HCT116 (cell line): ENCODE data around the gene NAA50. TPM values are rescaled to one million over a fixed set of nuclear protein-coding genes. Genes with fewer than 3 reads are reported as not detected.

Experiments
- ATAC-seq: fragments of 200-7000 bp; cut with Tn5 transposase; 2 replicates; pipeline ENCODE4 v1.9.1; 2020; ENCODE audit warnings: mild to moderate bottlenecking, moderate library complexity
- BruUV-seq: library from RNA; stranded (reverse); fragments of 400-500 nt; replicated peaks from 2 replicates; lab custom pipeline; 2021; lab: Mats Ljungman, UMichigan
- CTCF ChIA-PET: fragments of 300-600 bp; sonication (Branson Sonifier 250); formaldehyde crosslinking; loops from one replicate; lab custom pipeline; 2021; ENCODE audit warnings: antibody characterized with exemption; lab: Charles Lee
- POLR2A ChIA-PET: fragments of 300-600, 350-600 bp; sonication (Branson Sonifier 250); formaldehyde crosslinking; loops from one replicate; lab custom pipeline; 2021; ENCODE audit warnings: antibody characterized with exemption; lab: Charles Lee
- RAD21 ChIA-PET, 2 experiments: fragments of 300-600 bp; sonication (Branson Sonifier 250); formaldehyde crosslinking; loops; one replicate each; lab custom pipeline; 2023; ENCODE audit warnings: low total read pairs in 2 of 2; ENCODE audit not compliant: uncharacterized antibody in 2 of 2, unreplicated experiment in 2 of 2, low non-redundant PET in 1 of 2; lab: Charles Lee
- DNase-seq: peaks from one replicate; pipeline ENCODE4 v3.0.0-alpha.2; 2010; ENCODE audit warnings: low read depth, low spot score
- H2AFZ ChIP-seq: fragments of 200-600 bp; shearing (Covaris generic), sonication (generic); 2 replicates; pipeline ENCODE4 v1.6.1; 2017; ENCODE audit warnings: low read depth, mixed run types, mixed read lengths, antibody characterized with exemption, low read length; ENCODE audit not compliant: poor library complexity, severe bottlenecking
- H3K27ac ChIP-seq: 2 replicates; pipeline ENCODE4 v1.5.1; 2012; ENCODE audit warnings: low read depth, low read length
- H3K27me3 ChIP-seq: fragments of 200-600 bp; sonication (generic); 2 replicates; pipeline ENCODE4 v1.6.1; 2016; ENCODE audit warnings: mixed run types, low read length, mixed read lengths; ENCODE audit not compliant: insufficient read depth
- H3K36me3 ChIP-seq, 2 experiments: fragments of 200-500 bp in 1 of 2; fragments of 200-600 bp in 1 of 2; sonication (Bioruptor generic) in 1 of 2; sonication (generic) in 1 of 2; 2 replicates each; pipeline versions ENCODE4 v1.5.1 to v1.6.1; 2014 to 2016; ENCODE audit warnings: low read length in 2 of 2, inconsistent platforms in 1 of 2, mixed read lengths in 1 of 2, mixed run types in 1 of 2; ENCODE audit not compliant: insufficient read depth in 2 of 2, control insufficient read depth in 1 of 2
- H3K4me1 ChIP-seq, 2 experiments: fragments of 200-600 bp in 1 of 2; sonication (generic) in 1 of 2; 2 replicates each; pipeline versions ENCODE4 v1.5.1 to v1.6.1; 2012 to 2017; ENCODE audit warnings: low read length in 2 of 2, inconsistent platforms in 1 of 2, mild to moderate bottlenecking in 1 of 2, mixed read lengths in 1 of 2, mixed run types in 1 of 2, moderate library complexity in 1 of 2; ENCODE audit not compliant: insufficient read depth in 2 of 2, control insufficient read depth in 1 of 2
- H3K4me2 ChIP-seq: fragments of 200-600 bp; sonication (generic); 2 replicates; pipeline ENCODE4 v1.6.1; 2017; ENCODE audit warnings: mixed run types, low read length, mixed read lengths
- H3K4me3 ChIP-seq, 2 experiments: fragments of 200-600 bp in 1 of 2; sonication (generic) in 1 of 2; replicated peaks in 1 of 2; 2 replicates each; pipeline ENCODE4 v1.5.1; 2011 to 2016; ENCODE audit warnings: low read length in 2 of 2, control low read depth in 1 of 2, low read depth in 1 of 2, mild to moderate bottlenecking in 1 of 2, mixed read lengths in 1 of 2, mixed run types in 1 of 2
- H3K79me2 ChIP-seq: fragments of 200-600 bp; sonication (generic); 2 replicates; pipeline ENCODE4 v1.6.1; 2017; ENCODE audit warnings: mild to moderate bottlenecking, mixed run types, low read length, moderate library complexity, mixed read lengths; ENCODE audit not compliant: insufficient read depth
- H3K9ac ChIP-seq: fragments of 200-600 bp; sonication (generic); 2 replicates; pipeline ENCODE4 v1.6.1; 2016; ENCODE audit warnings: low read length, mixed read lengths
- H3K9me2 ChIP-seq: fragments of 200-600 bp; sonication (generic), shearing (Covaris generic); 2 replicates; pipeline ENCODE4 v1.6.1; 2017; ENCODE audit warnings: mixed run types, mild to moderate bottlenecking, moderate library complexity; ENCODE audit not compliant: insufficient read depth
- H3K9me3 ChIP-seq, 2 experiments: fragments of 200-500 bp in 1 of 2; fragments of 200-600 bp in 1 of 2; sonication (Bioruptor generic) in 1 of 2; sonication (generic) in 1 of 2; 2 replicates each; pipeline ENCODE4 v1.6.1; 2014 to 2017; ENCODE audit warnings: low read length in 2 of 2, mixed read lengths in 2 of 2, inconsistent platforms in 1 of 2, low read depth in 1 of 2, mild to moderate bottlenecking in 1 of 2, mixed run types in 1 of 2, moderate library complexity in 1 of 2; ENCODE audit not compliant: control insufficient read depth in 1 of 2, insufficient read depth in 1 of 2
- H4K20me1 ChIP-seq: fragments of 200-600 bp; sonication (generic), shearing (Covaris generic); 2 replicates; pipeline ENCODE4 v1.6.1; 2017; ENCODE audit warnings: mixed run types, mild to moderate bottlenecking, moderate library complexity; ENCODE audit not compliant: insufficient read depth
- CBX3 ChIP-seq: IDR thresholded peaks from 2 replicates; pipeline ENCODE4 v1.6.1; 2012; ENCODE audit warnings: low read depth
- ELF1 ChIP-seq: IDR thresholded peaks from 2 replicates; pipeline ENCODE4 v1.6.1; 2012; ENCODE audit warnings: low read depth, borderline replicate concordance
- EZH2 ChIP-seq: fragments of 200-600 bp; sonication (generic); IDR thresholded peaks from 2 replicates; pipeline ENCODE4 v1.6.1; 2017; ENCODE audit warnings: antibody characterized with exemption, mixed run types
- FOSL1 ChIP-seq: IDR thresholded peaks from 2 replicates; pipeline ENCODE4 v1.6.1; 2012; ENCODE audit warnings: low read depth
- POLR2A ChIP-seq: IDR thresholded peaks from 2 replicates; pipeline ENCODE4 v1.7.0; 2011; ENCODE audit warnings: borderline replicate concordance; ENCODE audit not compliant: insufficient read depth, insufficient read length; ENCODE audit errors: extremely low read depth
- POLR2AphosphoS5 ChIP-seq: IDR thresholded peaks from 2 replicates; pipeline ENCODE4 v1.6.1; 2011; ENCODE audit warnings: mild to moderate bottlenecking, low read depth, low read length, moderate library complexity
- RAD21 ChIP-seq: IDR thresholded peaks from 2 replicates; pipeline ENCODE4 v1.6.1; 2012; ENCODE audit warnings: low read depth, mild to moderate bottlenecking
- SIN3A ChIP-seq: IDR thresholded peaks from 2 replicates; pipeline ENCODE4 v1.6.1; 2012; ENCODE audit warnings: low read depth
- SRF ChIP-seq: IDR thresholded peaks from 2 replicates; pipeline ENCODE4 v1.6.1; 2012; ENCODE audit warnings: low read depth
- ZFX ChIP-seq: fragments of 450-650 bp; IDR thresholded peaks from 2 replicates; pipeline ENCODE4 v1.6.1; 2017
- ZNF274 ChIP-seq: fragments of 200-500 bp; sonication (Bioruptor generic); IDR thresholded peaks from 2 replicates; pipeline ENCODE4 v1.6.1; 2014; ENCODE audit warnings: mild to moderate bottlenecking, low read depth, low read length, inconsistent platforms
- intact Hi-C: fragments of 100-400 bp; cut with micrococcal nuclease; formaldehyde crosslinking; loops from 2 replicates; pipeline ENCODE4 v1.10.0; 2022
- total RNA-seq: library from RNA; stranded (reverse); gene quantifications from one replicate; pipeline ENCODE4 v1.2.1, GENCODE V29; 2021; ENCODE audit not compliant: unreplicated experiment
- TF ChIP-seq, protein P1 (sequence below): IDR thresholded peaks from 2 replicates; pipeline ENCODE4 v1.6.1; 2012; ENCODE audit warnings: low read depth
- TF ChIP-seq, protein P2 (sequence below): IDR thresholded peaks from 2 replicates; pipeline ENCODE4 v1.6.1; 2011; ENCODE audit warnings: mild to moderate bottlenecking, low read length, moderate library complexity; ENCODE audit not compliant: insufficient replicate concordance; ENCODE audit errors: extremely low read depth
- TF ChIP-seq, protein P3 (sequence below), 3 experiments: fragments of 200-600 bp in 1 of 3; sonication (generic) in 1 of 3; IDR thresholded peaks in 2 of 3; conservative IDR thresholded peaks in 1 of 3; 2 replicates each; pipeline ENCODE4 v1.5.1; 2012 to 2017; ENCODE audit warnings: low read depth in 2 of 3, low read length in 2 of 3, antibody characterized with exemption in 1 of 3, borderline replicate concordance in 1 of 3, control low read depth in 1 of 3, mild to moderate bottlenecking in 1 of 3, mixed read lengths in 1 of 3, mixed run types in 1 of 3, moderate library complexity in 1 of 3; ENCODE audit not compliant: insufficient read depth in 1 of 3
- TF ChIP-seq, protein P4 (sequence below): IDR thresholded peaks from 2 replicates; pipeline ENCODE4 v1.6.1; 2012

NAA50 gene
- total RNA-seq, 1 experiment from 2014 or later, result 233 TPM

DNA sequence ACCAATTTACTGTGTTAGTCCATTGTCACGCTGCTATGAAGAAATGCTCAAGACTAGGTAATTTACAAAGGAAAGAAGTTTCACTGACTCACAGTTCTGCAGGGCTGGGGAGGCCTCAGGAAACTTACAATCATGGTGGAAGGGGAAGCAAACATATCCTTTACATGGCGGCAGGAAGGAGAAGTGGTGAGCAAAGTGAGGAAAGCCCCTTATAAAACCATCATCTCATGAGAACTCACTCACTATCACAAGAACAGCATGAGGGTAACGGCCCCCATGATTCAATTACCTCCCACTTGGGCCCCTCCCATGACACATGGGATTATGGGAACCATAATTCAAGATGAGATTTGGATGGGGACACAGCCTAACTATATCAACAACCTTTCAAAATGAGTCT lies 69.8 kb downstream of the NAA50 start (continued):
- TF ChIP-seq, protein P1, sequence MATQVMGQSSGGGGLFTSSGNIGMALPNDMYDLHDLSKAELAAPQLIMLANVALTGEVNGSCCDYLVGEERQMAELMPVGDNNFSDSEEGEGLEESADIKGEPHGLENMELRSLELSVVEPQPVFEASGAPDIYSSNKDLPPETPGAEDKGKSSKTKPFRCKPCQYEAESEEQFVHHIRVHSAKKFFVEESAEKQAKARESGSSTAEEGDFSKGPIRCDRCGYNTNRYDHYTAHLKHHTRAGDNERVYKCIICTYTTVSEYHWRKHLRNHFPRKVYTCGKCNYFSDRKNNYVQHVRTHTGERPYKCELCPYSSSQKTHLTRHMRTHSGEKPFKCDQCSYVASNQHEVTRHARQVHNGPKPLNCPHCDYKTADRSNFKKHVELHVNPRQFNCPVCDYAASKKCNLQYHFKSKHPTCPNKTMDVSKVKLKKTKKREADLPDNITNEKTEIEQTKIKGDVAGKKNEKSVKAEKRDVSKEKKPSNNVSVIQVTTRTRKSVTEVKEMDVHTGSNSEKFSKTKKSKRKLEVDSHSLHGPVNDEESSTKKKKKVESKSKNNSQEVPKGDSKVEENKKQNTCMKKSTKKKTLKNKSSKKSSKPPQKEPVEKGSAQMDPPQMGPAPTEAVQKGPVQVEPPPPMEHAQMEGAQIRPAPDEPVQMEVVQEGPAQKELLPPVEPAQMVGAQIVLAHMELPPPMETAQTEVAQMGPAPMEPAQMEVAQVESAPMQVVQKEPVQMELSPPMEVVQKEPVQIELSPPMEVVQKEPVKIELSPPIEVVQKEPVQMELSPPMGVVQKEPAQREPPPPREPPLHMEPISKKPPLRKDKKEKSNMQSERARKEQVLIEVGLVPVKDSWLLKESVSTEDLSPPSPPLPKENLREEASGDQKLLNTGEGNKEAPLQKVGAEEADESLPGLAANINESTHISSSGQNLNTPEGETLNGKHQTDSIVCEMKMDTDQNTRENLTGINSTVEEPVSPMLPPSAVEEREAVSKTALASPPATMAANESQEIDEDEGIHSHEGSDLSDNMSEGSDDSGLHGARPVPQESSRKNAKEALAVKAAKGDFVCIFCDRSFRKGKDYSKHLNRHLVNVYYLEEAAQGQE, result no peak
- TF ChIP-seq ZFX, result no peak
- no peak for TF ChIP-seq RAD21
- TF ChIP-seq EZH2, result no peak
- no peak for TF ChIP-seq FOSL1
- no peak for TF ChIP-seq POLR2A
- no peak for TF ChIP-seq SIN3A
- no peak for TF ChIP-seq ZNF274
- TF ChIP-seq, protein P2, sequence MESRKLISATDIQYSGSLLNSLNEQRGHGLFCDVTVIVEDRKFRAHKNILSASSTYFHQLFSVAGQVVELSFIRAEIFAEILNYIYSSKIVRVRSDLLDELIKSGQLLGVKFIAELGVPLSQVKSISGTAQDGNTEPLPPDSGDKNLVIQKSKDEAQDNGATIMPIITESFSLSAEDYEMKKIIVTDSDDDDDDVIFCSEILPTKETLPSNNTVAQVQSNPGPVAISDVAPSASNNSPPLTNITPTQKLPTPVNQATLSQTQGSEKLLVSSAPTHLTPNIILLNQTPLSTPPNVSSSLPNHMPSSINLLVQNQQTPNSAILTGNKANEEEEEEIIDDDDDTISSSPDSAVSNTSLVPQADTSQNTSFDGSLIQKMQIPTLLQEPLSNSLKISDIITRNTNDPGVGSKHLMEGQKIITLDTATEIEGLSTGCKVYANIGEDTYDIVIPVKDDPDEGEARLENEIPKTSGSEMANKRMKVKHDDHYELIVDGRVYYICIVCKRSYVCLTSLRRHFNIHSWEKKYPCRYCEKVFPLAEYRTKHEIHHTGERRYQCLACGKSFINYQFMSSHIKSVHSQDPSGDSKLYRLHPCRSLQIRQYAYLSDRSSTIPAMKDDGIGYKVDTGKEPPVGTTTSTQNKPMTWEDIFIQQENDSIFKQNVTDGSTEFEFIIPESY, result no peak
- TF ChIP-seq POLR2AphosphoS5, result no peak

DNA sequence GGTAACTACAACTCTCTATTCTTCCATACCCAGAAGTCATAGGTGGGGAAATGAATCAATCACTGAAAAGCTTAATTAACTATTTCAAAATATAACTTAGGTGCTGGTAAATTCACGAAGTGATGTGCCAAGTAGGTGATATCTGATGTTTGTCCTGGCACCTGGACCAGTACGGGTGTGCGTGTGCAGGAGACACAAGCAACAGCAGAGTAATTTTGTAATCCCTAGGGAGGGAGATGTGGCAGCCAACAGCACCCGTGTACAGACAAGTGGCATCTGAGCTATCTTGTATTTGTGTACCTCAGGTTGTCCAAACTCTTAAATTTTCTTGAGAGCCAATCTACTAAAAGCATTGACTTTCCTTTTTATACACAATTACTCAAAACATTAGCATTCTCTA lies 72.5 kb downstream of the NAA50 start:
- ATAC-seq (no peak), DNase-seq (no peak)
- no peaks in the 10 kb centered on the region for H3K4me1 ChIP-seq
- no peak overlapping the region for H3K27ac ChIP-seq
- no peaks in the 10 kb centered on the region for H3K79me2 ChIP-seq
- H4K20me1 ChIP-seq, result no peaks in the 10 kb centered on the region
- CTCF ChIA-PET, result no interaction called here
- no peaks in the 10 kb centered on the region for H3K9me3 ChIP-seq
- TF ChIP-seq EZH2 (no peak), ZNF274 (no peak), ELF1 (no peak), CBX3 (no peak), RAD21 (no peak), SRF (no peak)
- TF ChIP-seq, protein P3, sequence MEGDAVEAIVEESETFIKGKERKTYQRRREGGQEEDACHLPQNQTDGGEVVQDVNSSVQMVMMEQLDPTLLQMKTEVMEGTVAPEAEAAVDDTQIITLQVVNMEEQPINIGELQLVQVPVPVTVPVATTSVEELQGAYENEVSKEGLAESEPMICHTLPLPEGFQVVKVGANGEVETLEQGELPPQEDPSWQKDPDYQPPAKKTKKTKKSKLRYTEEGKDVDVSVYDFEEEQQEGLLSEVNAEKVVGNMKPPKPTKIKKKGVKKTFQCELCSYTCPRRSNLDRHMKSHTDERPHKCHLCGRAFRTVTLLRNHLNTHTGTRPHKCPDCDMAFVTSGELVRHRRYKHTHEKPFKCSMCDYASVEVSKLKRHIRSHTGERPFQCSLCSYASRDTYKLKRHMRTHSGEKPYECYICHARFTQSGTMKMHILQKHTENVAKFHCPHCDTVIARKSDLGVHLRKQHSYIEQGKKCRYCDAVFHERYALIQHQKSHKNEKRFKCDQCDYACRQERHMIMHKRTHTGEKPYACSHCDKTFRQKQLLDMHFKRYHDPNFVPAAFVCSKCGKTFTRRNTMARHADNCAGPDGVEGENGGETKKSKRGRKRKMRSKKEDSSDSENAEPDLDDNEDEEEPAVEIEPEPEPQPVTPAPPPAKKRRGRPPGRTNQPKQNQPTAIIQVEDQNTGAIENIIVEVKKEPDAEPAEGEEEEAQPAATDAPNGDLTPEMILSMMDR (IDR thresholded peaks at IDR 0.05 in 2 of 3, conservative IDR thresholded peaks at IDR 0.05 in 1 of 3; ENCODE audit: borderline replicate concordance in 1 of 3, insufficient read depth in 1 of 3, low read depth in 2 of 3, low read length in 2 of 3), result no peak
- TF ChIP-seq, protein P4, sequence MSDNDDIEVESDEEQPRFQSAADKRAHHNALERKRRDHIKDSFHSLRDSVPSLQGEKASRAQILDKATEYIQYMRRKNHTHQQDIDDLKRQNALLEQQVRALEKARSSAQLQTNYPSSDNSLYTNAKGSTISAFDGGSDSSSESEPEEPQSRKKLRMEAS, result no peak
- TF ChIP-seq, all 23 proteins: peak for 0
- no peak overlapping the region for H2AFZ ChIP-seq
- intact Hi-C loops, result no loop called here
- BruUV-seq, result no TSS peak
- ChIA-PET RAD21 (no interaction called here), POLR2A (no interaction called here)
- H3K36me3 ChIP-seq, result no peaks in the 10 kb centered on the region
- no peaks in the 10 kb centered on the region for H3K9me2 ChIP-seq
- H3K27me3 ChIP-seq, result no peaks in the 10 kb centered on the region
- no peak overlapping the region for H3K4me3 ChIP-seq
- H3K4me2 ChIP-seq, result no peak overlapping the region
- no peak overlapping the region for H3K9ac ChIP-seq
